A549 (cell line): ENCODE results near the gene SNX25. TPM values are rescaled to one million over a fixed set of nuclear protein-coding genes. Genes with fewer than 3 reads are reported as not detected.
"Not testable (repeated sequence)": the region's sequence is repeated elsewhere in the genome, so short reads cannot be mapped to it uniquely, and the experiment has no call there.

Source experiments
- ATAC-seq, 2 experiments: fragments of 200-7000 bp in 1 of 2; fragments of >200 bp in 1 of 2; cut with Nextera tagmentation in 1 of 2; cut with Tn5 transposase in 1 of 2; 3 replicates each; pipeline versions ENCODE4 v1.8.0 to v1.9.1; 2018 to 2020; ENCODE audit warnings: mild to moderate bottlenecking in 1 of 2, moderate library complexity in 1 of 2
- CTCF ChIA-PET: fragments of 300-600 bp; sonication (Branson Sonifier 250); formaldehyde crosslinking; extraction: SDS; loops from one replicate; lab custom pipeline; 2021; ENCODE audit warnings: antibody characterized with exemption, inconsistent platforms; lab: Yijun Ruan, JAX
- POLR2A ChIA-PET: fragments of 350-600 bp; formaldehyde crosslinking; extraction: SDS; loops from one replicate; lab custom pipeline; 2021; ENCODE audit warnings: antibody characterized with exemption, inconsistent platforms; lab: Yijun Ruan, JAX
- DNase-seq, 2 experiments: peaks; one replicate each; pipeline versions ENCODE4 v3.0.0 to v3.0.0-alpha.2; 2011 to 2016; ENCODE audit warnings: low read depth in 1 of 2, low spot score in 1 of 2
- FAIRE-seq: peaks from 2 replicates; lab custom pipeline; 2011; peaks lifted over from hg19 to GRCh38; lab: Jason Lieb, UNC
- H3K27ac ChIP-seq, 2 experiments: fragments of >200 bp; sonication (Bioruptor Twin); formaldehyde crosslinking; 3 replicates each; pipeline ENCODE4 v1.5.1; 2016 to 2017
- H3K4me1 ChIP-seq: fragments of >200 bp; sonication (Bioruptor Twin); formaldehyde crosslinking; 3 replicates; pipeline ENCODE4 v1.6.1; 2016
- H3K4me2 ChIP-seq: fragments of >200 bp; sonication (Bioruptor Twin); formaldehyde crosslinking; 3 replicates; pipeline ENCODE4 v1.6.1; 2016
- H3K4me3 ChIP-seq: fragments of >200 bp; sonication (Bioruptor Twin); formaldehyde crosslinking; 3 replicates; pipeline ENCODE4 v1.5.1; 2016
- H3K9me3 ChIP-seq: fragments of >200 bp; sonication (Bioruptor Twin); formaldehyde crosslinking; 3 replicates; pipeline ENCODE4 v1.6.1; 2016
- BCL3 ChIP-seq: fragments of >200 bp; sonication (Bioruptor Twin); formaldehyde crosslinking; IDR thresholded peaks from 3 replicates; pipeline ENCODE4 v1.6.1; 2016
- CBX2 ChIP-seq: fragments of 200-600 bp; sonication (generic); IDR thresholded peaks from 2 replicates; pipeline ENCODE4 v1.6.1; 2016; ENCODE audit warnings: low read depth, mild to moderate bottlenecking, borderline replicate concordance
- CHD2 ChIP-seq: fragments of 150-350 bp; IDR thresholded peaks from 2 replicates; pipeline ENCODE4 v1.6.1; 2014; ENCODE audit warnings: low read length; ENCODE audit not compliant: partially characterized antibody
- CHD4 ChIP-seq: fragments of 200-600 bp; sonication (generic); IDR thresholded peaks from 2 replicates; pipeline ENCODE4 v1.6.1; 2016; ENCODE audit warnings: antibody characterized with exemption, mild to moderate bottlenecking, borderline replicate concordance
- E2F6 ChIP-seq: IDR thresholded peaks from 2 replicates; pipeline ENCODE4 v1.6.1; 2012; ENCODE audit warnings: low read depth, borderline replicate concordance
- EHMT2 ChIP-seq: fragments of 200-600 bp; sonication (generic); IDR thresholded peaks from 2 replicates; pipeline ENCODE4 v1.6.1; 2016; ENCODE audit warnings: antibody characterized with exemption, low read depth, mild to moderate bottlenecking, moderate library complexity
- FOSB ChIP-seq: fragments of 250-450 bp; sonication (Bioruptor Pico); IDR thresholded peaks from 2 replicates; pipeline ENCODE4 v1.5.0; 2020; ENCODE audit warnings: mild to moderate bottlenecking, moderate library complexity
- HEYL ChIP-seq: fragments of 250-450 bp; sonication (Bioruptor Pico); IDR thresholded peaks from 2 replicates; pipeline ENCODE4 v1.8.0; 2021; ENCODE audit warnings: mild to moderate bottlenecking, moderate library complexity
- JUN ChIP-seq, 2 experiments: fragments of >200 bp; sonication (Bioruptor Twin); formaldehyde crosslinking; IDR thresholded peaks; 2 replicates in 1 of 2; 3 replicates in 1 of 2; pipeline ENCODE4 v1.6.1; 2016 to 2017
- MAFK ChIP-seq: fragments of 450-650 bp; IDR thresholded peaks from 2 replicates; pipeline ENCODE4 v1.6.1; 2014; ENCODE audit not compliant: partially characterized antibody
- NFE2L2 ChIP-seq: fragments of 150-350 bp; conservative IDR thresholded peaks from 2 replicates; pipeline ENCODE4 v1.6.1; 2014; ENCODE audit warnings: low read length
- POLR2AphosphoS2 ChIP-seq: conservative IDR thresholded peaks from 2 replicates; pipeline ENCODE4 v1.6.1; 2012; ENCODE audit warnings: low read length, improper control_type of control experiment, inconsistent platforms
- RAD21 ChIP-seq, 2 experiments: fragments of >200 bp in 1 of 2; sonication (Bioruptor Twin) in 1 of 2; formaldehyde crosslinking in 1 of 2; IDR thresholded peaks in 1 of 2; conservative IDR thresholded peaks in 1 of 2; 2 replicates in 1 of 2; 3 replicates in 1 of 2; pipeline ENCODE4 v1.6.1; 2012 to 2018; ENCODE audit warnings: inconsistent platforms in 1 of 2
- RCOR1 ChIP-seq: fragments of 150-350 bp; IDR thresholded peaks from 2 replicates; pipeline ENCODE4 v1.6.1; 2014; ENCODE audit warnings: antibody characterized with exemption, low read length, low read depth
- REST ChIP-seq: fragments of 200-600 bp; sonication (generic); IDR thresholded peaks from 2 replicates; pipeline ENCODE4 v1.6.1; 2016; ENCODE audit warnings: antibody characterized with exemption, mild to moderate bottlenecking, moderate library complexity
- SMC3 ChIP-seq: fragments of >200 bp; sonication (Bioruptor Twin); formaldehyde crosslinking; IDR thresholded peaks from 3 replicates; pipeline ENCODE4 v1.6.1; 2018; ENCODE audit warnings: inconsistent platforms
- ZNF302 ChIP-seq: fragments of 250-450 bp; sonication (Bioruptor Pico); IDR thresholded peaks from 2 replicates; pipeline ENCODE4 v1.9.0; 2021; ENCODE audit warnings: inconsistent platforms, mild to moderate bottlenecking, moderate library complexity
- ZSCAN20 ChIP-seq: fragments of 250-450 bp; sonication (Bioruptor Pico); IDR thresholded peaks from 2 replicates; pipeline ENCODE4 v1.8.0; 2022; ENCODE audit warnings: mild to moderate bottlenecking, moderate library complexity
- WGBS: methylation state at CpG from one replicate; pipeline ENCODE4 v1.1.6; 2017; ENCODE audit errors: missing lambda C conversion rate; 5-methylcytosine and 5-hydroxymethylcytosine counted together
- polyA plus RNA-seq, 4 experiments: library from polyadenylated mRNA; depleted of rRNA in 3 of 4; stranded (reverse); fragments of >200 nt; fragmentation: RNase III in 1 of 4; extraction: RNeasy Plus Mini Kit Qiagen cat#74134 plus additional on column Dnase treatment in 1 of 4; gene quantifications; 2 replicates in 3 of 4; 3 replicates in 1 of 4; pipeline ENCODE4 v1.2.3, GENCODE V29; 2011 to 2017

Gene SNX25
- polyA plus RNA-seq, 2 of the 4 experiments (the other 2 are of a cell fraction): 10.1 to 13.0 TPM

GRCh38 chr4:185205697-185206342, 3.6 kb upstream of the SNX25 start:
- Histone ChIP-seq H3K4me1 (peaks cover 28% of the 10 kb centered on the region; the same call in 2 of the 3 replicates), H3K4me3 (no peak overlapping the region), H3K4me2 (no peak overlapping the region), H3K27ac (no peak overlapping the region), H3K9me3 (no peaks in the 10 kb centered on the region)
- WGBS: 93% methylated on average over 8 of the region's 8 CpGs
- CTCF ChIA-PET: interaction anchor here (0.7 kb wide), 1 partner anchor 164 kb away, joined by 3 read pairs; no protein-coding TSS in a partner anchor
- ATAC-seq: no peak
- no peak for TF ChIP-seq E2F6
- TF ChIP-seq RCOR1: no peak
- TF ChIP-seq ZSCAN20 (CRISPR knock-in tag): no peak
- no peak for TF ChIP-seq HEYL (CRISPR knock-in tag)
- no peak for TF ChIP-seq FOSB (CRISPR knock-in tag)
- TF ChIP-seq BCL3: no peak
- no peak for TF ChIP-seq CBX2
- TF ChIP-seq POLR2AphosphoS2: no peak
- no peak for TF ChIP-seq MAFK
- TF ChIP-seq JUN (IDR thresholded peaks at IDR 0.05): no peak
- TF ChIP-seq SMC3: no peak
- TF ChIP-seq ZNF302 (CRISPR knock-in tag): no peak
- TF ChIP-seq EHMT2: no peak
- no peak for TF ChIP-seq CHD4
- POLR2A ChIA-PET: no interaction called here
- no peak for FAIRE-seq
- DNase-seq: no peak

- TF ChIP-seq NFE2L2 (no peak), CHD2 (no peak), REST (no peak), RAD21 (conservative IDR thresholded peaks at IDR 0.05 in 1 of 2, IDR thresholded peaks at IDR 0.05 in 1 of 2) (no peak)
- TF ChIP-seq, all 56 proteins: peak for 0
- H3K4me1 ChIP-seq: peaks cover 28% of the 10 kb centered on the region; the same call in 2 of the 3 replicates
- H3K4me3 ChIP-seq: no peak overlapping the region
- ChIA-PET CTCF (no interaction called here), POLR2A (no interaction called here)
- H3K9me3 ChIP-seq: no peaks in the 10 kb centered on the region
- 89% methylated on average over 5 of the region's 5 CpGs for WGBS
- no peak overlapping the region for H3K27ac ChIP-seq
- ATAC-seq (no peak), DNase-seq (no peak), FAIRE-seq (no peak)
- H3K4me2 ChIP-seq: no peak overlapping the region
Measured at GRCh38 chr4:185207466-185207865, 1.9 kb upstream of the SNX25 start.

- peak; percentile 5 to 67; a peak in 2 of 6 replicates for ATAC-seq
- FAIRE-seq, DNase-seq, H3K9me3 ChIP-seq: not testable (repeated sequence)
- ChIA-PET CTCF (interaction anchor here (0.7 to 1.7 kb wide), 3 partner anchors 13 to 82 kb away, joined by 3 to 5 read pairs (median 3); no protein-coding TSS in a partner anchor), POLR2A (interaction anchor here (2.2 kb wide), 1 partner anchor 187 kb away, joined by 9 read pairs; the partner anchor contains the start of genes ANKRD37 and LRP2BP)
- H3K4me3 ChIP-seq: peak overlapping the region; percentile 68
- WGBS: no CpG with 5 or more reads among the region's 39 CpGs
- H3K4me2 ChIP-seq: peak overlapping the region; percentile 92
- H3K27ac ChIP-seq: peak overlapping the region; percentile 73 to 96
- H3K4me1 ChIP-seq: peaks cover 19% of the 10 kb centered on the region; the same call in 2 of the 3 replicates
Measured at GRCh38 chr4:185209852-185210101, 379 bp downstream of the SNX25 start.
